OCI-M2 (cell line): ENCODE data around the gene LUM.
"Not testable (repeated sequence)": the region's sequence is repeated elsewhere in the genome, so short reads cannot be mapped to it uniquely, and the experiment has no call there.

ENCODE experiments used
- DNase-seq: peaks from one replicate; lab custom pipeline; 2025; ENCODE audit not compliant: unreplicated experiment; lab: John Stamatoyannopoulos, UW

The LUM gene

GRCh38 chr12:91109581-91110310 lies 1.5 kb downstream of the LUM start:
- no peak for DNase-seq

GRCh38 chr12:91109148-91109564 lies 2.1 kb downstream of the LUM start:
- no peak for DNase-seq

- DNase-seq = no peak
Observed at GRCh38 chr12:91108196-91108755, 3.0 kb downstream of the LUM start.

- DNase-seq = no peak
Observed at GRCh38 chr12:91106283-91106682, 5.0 kb downstream of the LUM start.

- DNase-seq = no peak
Observed at GRCh38 chr12:91105807-91106206, 5.5 kb downstream of the LUM start.

GRCh38 chr12:91104812-91105466 lies 6.4 kb downstream of the LUM start:
- DNase-seq = no peak

- no peak for DNase-seq
Observed at GRCh38 chr12:91103624-91104023, 7.7 kb downstream of the LUM start.

- DNase-seq = no peak
Observed at GRCh38 chr12:91103101-91103500, 8.2 kb downstream of the LUM start.

- no peak for DNase-seq
Observed at GRCh38 chr12:91100906-91101305, 10.4 kb downstream of the LUM start.

- DNase-seq = no peak
Observed at GRCh38 chr12:91099836-91100235, 11.5 kb downstream of the LUM start.

GRCh38 chr12:91099341-91099740 lies 12.0 kb downstream of the LUM start:
- no peak for DNase-seq

GRCh38 chr12:91098941-91099340 lies 12.4 kb downstream of the LUM start:
- no peak for DNase-seq

- no peak for DNase-seq
Observed at GRCh38 chr12:91098461-91098860, 12.8 kb downstream of the LUM start.

GRCh38 chr12:91094957-91095356 lies 16.3 kb downstream of the LUM start:
- DNase-seq = no peak

- DNase-seq = no peak
Observed at GRCh38 chr12:91094032-91094662, 17.1 kb downstream of the LUM start.

- DNase-seq = no peak
Observed at GRCh38 chr12:91093341-91093740, 18.0 kb downstream of the LUM start.

GRCh38 chr12:91091916-91092715 lies 19.2 kb downstream of the LUM start:
- DNase-seq = no peak

- not testable (repeated sequence) for DNase-seq
Observed at GRCh38 chr12:91089953-91090352, 21.3 kb downstream of the LUM start.

GRCh38 chr12:91080041-91080440 lies 31.3 kb downstream of the LUM start:
- DNase-seq = no peak

GRCh38 chr12:91078501-91078900 lies 32.8 kb downstream of the LUM start:
- DNase-seq = no peak
